HK-2 (cell line): Measurements from ENCODE around the gene RIOX2.

Experiments
- DNase-seq: peaks from one replicate; pipeline ENCODE4 v3.0.0-alpha.2; 2018; ENCODE audit not compliant: unreplicated experiment

The RIOX2 gene

DNA sequence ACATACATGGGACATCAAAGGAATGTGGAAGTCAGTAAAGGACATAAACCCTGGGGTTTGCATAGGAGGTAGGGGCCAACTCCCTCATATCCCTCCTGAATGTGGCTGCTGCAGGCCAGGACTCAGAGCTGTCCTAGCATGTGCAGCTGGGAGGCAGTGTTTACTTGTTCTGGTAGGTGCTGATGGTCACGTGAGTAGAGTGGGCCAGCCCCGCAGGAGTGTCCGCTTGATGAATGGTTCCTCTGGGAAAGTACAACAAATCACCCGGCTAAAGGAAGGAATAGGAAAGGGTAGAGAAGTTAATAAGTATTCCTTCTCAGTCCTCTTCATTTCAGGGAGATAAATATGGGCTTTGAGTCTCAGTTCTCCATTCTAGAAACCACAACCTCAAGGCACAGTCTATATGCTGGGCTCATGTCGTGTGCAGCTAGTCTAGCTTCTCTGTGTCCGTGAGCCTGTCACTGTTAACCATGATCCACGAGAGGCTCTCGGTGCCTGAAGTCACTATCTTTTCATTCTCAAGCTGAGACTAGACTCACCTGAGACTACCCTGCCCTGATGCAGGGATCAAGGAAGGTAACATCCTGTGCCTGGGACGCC, 17.9 kb downstream of the RIOX2 start:
- no peak for DNase-seq

DNA sequence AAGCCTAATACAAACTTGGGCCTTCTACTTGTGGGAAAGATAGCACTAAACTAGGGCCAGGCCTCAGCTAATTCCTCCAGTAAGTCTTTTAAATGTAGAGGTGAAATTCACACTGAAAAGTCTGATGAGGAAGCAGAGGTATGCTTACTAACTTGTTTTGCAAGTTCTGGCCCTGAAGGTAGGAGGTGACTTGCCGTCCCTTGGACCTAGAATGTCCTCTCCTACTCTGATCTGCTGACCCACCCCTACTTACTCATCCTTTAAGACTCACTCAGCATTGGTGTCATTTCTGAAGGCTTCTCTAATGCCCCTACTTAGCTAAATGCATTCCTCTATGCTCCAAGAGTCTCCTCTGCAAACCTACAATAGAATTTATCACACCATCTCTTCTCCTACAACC, 19.4 kb downstream of the RIOX2 start:
- DNase-seq = no peak

DNA sequence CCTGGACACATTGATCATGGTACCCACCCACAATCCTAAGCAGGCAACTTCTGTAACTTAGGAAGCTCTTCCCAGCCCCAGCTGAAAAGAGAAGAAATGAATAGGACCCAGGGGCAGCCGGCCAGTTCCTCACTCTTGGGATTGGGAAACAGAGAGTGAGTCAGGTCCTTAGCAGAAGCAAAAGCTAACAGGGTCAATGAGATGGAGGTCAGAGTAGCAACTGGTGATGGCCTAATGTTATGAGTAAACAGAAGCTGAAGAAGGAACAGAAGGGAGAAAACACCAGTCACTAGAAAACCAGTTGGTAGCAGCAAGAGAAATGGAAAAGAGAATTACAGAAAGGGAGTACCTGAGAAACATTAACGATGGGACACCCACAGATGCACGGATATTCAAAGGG, 20.0 kb downstream of the RIOX2 start:
- no peak for DNase-seq

DNA sequence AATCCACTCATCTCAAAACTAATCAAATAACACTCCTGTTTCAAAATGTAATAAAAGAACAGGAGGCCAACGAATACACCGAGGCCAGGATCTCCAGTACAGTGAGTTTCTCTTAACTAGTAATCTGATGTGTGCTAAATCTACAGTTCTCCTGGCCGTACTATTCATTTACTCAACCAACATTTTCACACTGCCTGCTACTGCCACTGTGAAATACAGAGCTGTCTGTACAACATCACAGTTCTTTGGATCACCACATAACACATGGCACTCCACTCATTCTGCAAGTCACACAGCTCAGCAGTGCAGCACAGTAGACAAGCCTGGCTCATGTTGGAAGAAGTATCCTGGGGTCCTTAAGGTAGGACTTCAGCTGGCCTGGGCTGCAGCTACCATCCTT, 21.9 kb downstream of the RIOX2 start:
- DNase-seq = no peak

DNA sequence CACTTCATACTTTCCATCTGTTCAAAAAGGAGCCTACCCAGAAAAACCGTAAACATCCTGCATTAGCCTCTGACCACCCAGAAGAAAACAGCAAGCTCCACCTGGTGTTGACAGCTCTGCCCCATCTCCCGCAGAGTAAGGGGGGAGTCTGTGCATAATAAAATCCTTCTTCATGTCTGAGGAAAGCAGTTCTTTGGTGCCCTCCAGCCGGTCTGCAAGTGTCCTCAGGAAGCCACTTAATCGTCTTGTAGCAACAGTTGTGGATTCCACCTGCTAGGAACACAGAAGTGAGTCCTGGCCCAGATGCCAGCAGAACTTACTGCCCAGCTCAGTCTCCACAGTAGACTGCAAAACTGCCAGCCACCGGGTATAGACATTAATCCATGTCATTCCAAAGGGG, 22.5 kb downstream of the RIOX2 start:
- no peak for DNase-seq

DNA sequence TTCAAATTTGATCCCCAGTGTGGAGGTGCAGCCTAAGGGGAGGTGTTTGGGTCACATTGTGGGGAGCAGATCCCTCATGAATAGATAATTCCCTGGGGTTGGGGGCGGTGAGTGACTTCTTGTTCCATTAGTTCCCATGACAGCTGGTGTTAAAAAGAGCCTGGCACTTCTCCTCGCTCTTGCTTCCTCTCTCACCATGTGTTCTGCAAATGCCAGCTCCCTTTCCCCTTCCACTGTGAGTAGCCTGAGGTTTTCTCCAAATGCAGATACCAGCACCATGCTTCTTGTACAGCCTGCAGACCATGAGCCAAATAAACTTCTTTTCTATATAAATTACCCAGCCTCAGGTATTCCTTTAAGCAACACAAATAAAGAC, 23.1 kb downstream of the RIOX2 start:
- no peak for DNase-seq

DNA sequence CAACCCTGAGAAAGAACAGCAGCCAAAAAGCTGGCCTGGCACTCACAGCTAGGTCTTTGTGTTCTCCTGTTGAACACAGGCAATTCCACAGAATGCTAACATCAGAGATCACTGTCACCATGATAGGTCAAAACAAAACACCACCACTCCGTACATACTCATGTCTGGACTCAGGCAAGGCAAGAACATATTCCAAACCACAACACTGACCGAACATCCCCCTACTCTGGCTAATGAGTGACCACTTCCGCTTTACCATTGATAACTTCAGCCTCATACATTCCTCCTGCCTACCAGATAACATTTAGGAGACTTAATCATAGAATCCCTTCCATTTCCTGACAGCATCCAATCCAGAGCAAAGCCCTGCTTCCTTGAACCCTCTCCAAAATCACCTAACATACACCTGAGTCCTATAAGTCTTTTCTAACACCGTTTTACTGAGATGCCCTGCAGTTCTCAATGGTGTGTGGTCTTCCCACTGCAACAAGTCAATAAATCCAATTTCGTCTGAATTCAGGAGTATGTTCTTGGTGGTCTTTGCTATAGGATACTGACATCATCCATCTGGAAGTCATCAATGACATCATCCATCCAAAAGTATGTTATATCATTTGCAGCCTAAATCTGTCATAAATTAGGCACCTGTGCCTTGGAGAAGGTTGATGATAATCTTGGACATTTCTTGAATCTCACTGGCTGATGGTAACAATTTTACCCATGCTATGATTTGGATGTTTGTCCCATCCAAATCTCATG, 23.7 kb downstream of the RIOX2 start:
- DNase-seq = no peak

DNA sequence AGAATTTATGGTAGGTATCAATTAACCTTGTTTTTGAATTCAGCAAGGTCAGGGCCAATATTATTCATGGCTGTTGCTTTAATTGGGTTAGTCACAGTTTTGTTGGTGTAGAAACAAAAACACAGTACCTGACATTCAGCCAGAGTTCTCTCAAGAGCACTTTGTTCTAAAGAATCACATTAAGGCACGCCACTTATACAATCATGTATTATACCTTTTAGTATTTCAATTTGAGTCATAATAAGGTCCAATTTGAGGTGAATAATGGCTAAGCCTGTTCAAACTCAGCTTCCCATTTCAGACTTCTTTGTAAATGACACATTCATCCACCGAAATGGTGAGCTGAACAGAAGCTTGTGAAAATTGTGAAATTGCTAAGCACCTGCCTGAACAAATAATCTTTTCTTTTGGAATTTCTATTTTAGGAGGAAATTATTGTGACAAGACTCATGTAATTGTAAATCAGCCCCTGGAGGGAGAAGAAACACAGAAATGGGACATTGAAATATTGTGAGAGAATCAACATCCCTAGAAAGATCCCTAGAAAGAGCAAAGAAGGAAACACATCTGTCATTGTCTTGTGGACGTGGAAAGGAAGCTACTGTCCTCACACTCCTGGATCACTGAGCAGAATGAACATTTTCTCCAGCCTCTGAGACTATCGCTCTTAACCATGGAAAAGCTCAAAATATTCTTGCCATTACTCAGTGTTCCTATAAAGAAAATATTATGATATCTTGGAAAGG, 29.3 kb downstream of the RIOX2 start:
- no peak for DNase-seq

DNA sequence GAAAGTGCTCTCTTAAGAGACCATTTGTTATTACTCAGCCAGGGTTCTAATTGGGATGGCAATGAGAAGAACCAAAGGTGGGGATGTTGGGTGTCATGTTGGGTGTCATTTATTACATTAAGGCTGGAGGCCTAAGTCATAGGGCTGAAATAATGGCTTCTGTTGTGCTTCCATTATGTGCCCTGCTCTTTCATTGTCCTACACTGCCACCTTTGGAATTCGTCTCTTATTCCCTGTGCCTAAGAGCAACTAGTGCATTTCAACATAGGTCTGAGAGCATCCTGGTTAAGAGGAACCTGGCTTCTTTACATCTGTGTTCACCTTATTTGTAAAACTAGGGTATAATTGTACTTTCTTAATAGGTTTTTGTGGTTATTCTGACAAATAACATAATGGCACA, 32.2 kb downstream of the RIOX2 start:
- DNase-seq = no peak

DNA sequence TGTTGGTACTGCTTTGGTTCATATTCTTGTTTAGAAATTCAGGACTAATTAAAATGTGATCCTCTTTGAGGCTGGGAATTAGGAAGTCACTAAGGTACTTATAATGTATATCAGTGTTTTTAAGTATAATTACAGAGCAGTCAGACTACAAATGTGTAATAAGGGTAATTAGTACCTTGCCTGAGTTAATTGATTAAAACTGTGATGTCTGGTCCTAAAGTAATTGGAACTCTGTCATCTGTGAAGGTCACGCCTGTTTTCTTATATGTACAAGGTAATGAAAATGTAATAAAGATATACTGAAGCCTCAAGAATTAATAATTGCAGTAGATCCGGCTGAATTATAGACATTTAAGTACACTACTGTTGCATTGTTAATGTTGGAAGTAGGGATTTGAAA, 32.8 kb downstream of the RIOX2 start:
- DNase-seq = no peak

DNA sequence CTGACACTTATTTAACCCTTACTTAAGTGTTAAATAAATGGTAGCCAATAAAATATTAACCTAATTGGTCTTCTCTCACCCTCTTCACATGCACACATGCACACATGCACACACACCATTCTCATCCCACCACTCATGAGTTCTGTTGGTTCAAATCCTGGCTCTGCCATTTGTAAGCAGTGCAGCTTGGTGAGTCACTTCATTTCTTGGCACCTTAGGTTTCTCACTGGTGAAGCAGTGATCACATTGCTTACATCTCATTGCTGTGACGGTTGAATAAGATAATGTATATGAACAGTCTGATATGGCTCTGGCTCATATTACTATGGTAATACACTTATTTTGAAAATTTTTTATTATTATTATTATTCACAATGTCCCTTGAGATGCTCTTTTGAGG, 33.8 kb downstream of the RIOX2 start:
- DNase-seq = no peak

DNA sequence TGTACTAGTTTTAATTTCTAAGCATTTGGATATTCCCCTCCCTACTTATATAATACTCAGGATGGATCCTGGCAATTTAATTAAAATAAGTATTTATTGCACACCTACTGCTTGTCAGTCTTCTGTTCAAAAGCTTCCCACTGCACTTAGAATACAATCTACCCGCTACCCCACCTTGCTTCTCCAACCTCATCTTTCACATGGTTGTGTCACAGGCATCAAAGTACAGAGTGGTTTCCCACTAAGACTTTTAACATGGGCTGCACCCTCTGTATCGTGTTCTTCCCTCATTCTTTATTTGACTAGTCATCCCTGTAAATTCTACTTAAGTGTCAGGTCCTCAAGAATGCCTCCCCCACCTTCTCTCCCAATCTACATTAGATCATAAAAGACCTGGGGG, 35.0 kb downstream of the RIOX2 start:
- DNase-seq = no peak

DNA sequence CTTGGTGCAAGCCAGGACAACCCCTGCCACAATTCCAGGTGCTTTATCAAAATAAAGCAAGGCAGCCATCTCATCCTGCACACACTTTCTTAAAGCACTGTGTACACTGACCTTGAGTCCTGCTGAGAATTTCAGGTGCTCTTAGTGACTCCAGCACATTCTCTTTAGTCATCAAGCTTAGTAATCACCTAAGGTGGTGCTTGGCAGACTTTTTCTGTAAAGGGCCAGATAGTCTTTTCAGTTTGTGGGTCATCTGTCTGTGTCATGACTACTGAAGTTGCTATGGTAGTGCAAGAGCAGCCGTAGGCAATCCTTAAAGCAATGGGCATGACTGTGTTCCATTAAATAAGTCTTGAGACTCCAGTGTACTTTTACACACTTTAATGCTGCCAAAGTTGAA, 36.4 kb downstream of the RIOX2 start:
- DNase-seq = no peak

DNA sequence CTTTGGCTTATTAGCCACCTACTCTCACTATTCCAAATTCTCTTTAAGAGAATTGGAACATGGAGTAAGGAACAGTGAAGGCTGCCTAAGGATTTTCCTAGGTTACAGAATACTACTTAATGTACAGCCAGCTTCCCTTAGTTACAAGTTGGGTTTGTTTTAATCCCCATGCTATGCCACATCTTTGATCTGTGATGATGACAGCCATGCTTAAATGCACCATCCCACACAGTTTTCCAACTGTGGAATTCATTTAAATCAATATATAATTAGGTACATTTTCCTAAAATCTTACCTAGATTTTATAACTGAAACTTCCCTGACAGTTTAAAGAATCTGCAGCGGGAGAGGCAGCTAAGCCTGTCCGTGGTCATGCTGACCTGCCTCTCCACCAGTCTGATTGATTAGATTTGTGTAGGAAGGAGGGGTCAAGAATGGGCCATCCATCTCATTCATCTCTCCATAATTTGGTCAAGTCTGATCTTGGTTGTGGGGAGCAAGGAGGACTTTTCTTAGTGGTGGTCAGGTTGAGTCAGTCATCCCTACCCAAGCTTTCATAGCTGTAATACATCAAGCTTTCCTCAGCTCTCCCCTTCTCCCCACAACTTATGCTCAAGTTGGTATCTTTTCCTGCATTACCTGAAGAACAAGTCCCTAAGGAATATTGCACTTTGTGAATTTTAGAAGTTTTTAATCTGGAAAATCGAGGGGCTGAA, 37.1 kb downstream of the RIOX2 start:
- no peak for DNase-seq

DNA sequence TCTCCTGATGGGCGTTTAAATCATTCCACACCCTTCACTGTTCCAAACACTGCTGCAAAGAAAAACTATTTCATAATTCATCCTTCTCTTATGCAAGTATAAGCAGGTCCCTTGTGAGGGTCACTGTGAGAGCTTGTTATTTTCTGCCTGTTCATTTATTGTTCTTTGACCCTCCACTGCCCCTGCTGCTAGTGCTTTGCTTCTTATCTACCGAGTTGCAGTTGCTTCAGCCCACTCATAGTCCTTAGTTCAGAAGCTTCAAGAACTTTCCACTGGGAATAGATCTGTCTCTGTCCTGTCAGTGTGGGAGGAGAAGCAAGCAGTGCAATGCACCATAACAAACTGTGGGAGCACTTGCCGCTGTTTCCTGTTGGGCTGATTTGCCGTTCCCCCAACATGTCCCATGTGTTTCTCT, 39.8 kb downstream of the RIOX2 start:
- no peak for DNase-seq

DNA sequence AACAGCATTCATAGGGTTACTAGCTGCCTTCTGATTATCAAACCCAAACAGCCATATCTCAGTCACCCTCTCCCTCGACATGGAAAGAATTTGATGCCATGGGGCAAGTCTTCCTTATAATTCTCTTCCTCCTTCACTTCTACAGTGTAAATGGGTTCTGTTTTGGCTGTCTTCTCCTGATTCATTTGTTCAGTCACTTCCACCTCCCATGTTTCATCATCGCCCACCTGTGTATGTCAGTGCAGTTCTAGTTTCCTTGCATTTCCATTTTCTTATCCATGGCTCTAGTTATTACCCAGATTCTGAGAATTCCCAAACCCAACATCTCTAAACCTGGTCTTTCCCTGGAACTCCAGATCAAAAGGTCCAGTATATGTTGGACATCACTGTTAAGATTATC, 41.0 kb downstream of the RIOX2 start:
- no peak for DNase-seq

DNA sequence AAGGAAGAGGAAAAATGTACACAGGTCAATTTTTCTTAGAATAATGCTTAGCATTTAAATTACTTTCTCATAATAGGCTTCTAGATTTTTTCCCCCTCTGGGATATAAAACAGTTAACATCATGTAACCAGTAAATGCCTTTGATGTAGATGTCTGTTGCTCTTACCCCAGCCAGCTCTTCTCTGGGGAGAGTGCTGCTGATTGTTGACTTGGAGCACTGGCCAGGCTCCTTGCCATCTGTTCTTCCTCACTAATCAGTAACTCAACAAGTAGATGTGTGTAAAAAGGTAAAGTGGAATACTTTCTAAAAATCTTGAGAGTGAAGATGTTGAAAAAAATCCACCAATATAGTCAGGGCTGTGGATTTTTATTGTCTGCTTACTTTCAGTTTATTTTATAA, 42.2 kb downstream of the RIOX2 start:
- DNase-seq = no peak

DNA sequence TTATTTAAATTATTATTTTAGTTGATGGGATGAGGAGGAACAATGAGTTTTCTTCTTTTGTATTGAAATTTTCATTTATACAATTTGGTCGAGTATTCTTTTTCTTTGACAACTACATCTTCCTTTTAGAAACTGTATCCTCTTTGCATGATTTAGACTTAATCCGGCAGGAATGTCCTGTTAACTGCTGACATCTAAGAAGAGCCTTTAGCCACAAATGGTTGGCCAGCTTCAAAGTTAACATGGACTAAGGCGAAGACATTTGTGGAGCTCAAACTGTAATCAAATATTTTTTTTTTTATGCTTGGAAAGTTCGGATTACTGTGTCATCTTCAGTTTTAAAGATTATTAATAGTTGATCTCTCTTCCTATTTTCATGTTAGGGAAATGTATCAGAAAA, 43.2 kb downstream of the RIOX2 start:
- DNase-seq = no peak

DNA sequence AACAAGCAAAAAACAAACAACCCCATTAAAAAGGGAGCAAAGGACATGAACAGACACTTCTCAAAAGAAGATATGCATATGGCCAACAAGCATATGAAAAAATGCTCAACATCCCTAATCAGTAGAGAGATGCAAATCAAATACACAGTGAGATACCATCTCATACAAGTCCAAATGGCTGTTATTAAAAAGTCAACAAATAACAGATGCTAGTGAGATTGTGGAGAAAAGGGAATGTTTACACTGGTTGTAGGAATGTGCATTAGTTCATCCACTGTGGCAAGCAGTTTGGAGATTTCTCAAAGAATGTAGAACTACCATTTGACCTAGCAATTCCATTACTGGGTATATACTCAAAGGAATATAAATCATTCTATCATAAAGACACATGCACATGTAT, 44.5 kb downstream of the RIOX2 start:
- DNase-seq = no peak

DNA sequence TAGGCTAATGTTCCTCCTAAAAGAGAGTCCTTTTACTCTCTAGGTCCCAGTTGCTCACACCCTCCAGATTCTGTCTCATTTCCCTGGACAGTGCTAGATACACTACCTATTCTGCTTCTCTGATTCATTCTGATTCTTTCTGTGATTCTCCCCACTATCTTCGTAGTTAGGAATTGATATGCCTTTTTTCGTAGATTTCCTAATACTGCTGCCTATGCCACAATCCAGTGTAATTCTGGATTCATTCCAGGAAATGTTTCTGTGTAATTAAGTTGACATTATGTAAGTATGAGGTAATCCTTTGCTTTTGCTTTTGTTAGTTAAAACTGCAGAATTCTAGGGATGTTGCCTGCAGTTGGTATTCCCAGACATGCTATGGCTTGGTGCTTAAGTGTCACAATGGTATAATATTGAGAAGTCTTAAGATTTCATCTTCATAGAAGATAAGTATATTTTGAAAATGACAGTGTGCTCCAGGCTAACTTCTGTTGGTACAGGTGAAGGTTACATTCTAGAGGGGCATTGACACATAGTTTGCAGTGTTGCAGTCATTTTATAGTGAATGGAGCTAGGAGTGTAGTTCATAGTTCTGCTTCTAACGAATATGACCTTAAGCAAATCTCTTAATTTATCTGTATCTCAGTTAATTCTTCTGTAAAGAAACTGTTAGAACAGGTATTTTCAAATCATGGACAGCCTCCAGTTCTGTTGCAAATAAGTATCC, 54.3 kb downstream of the RIOX2 start:
- DNase-seq = no peak

DNA sequence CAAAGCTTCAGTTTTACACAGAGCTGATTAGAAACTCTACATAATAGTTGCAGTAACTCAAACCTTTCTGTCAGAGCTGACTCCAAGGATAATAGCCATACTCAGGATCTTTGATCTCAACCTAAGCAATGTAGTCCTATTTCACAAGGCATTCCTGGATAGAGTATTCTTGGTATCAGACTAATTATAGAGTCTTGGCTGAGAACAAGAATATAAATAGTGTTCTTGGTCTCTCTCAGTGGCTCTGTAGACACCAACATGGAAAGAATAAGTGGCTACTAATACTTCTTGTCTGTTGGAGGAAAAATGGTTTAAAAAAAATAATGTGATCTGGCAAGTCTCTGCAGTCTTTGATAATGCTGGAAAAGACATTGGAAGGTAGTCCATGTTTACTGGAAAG, 55.7 kb downstream of the RIOX2 start:
- no peak for DNase-seq

DNA sequence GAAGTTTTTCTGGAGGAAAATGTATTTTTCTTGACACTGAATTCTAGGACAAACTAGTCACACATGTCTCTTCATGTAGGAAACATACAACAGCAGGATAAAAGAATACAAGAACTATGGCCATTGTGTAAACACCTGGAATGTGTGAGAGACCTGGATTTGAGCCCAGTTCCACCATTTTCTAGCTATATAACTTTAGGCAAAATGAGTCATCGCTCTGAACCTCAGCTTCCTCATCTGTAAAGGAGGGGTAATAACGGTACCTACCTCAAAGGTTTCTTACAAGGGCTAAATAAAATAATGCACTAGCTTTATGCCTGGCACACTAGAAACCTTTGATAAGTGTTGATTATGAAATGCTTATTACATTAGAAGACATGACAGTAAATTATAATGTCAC, 57.8 kb downstream of the RIOX2 start:
- no peak for DNase-seq
